ENCODE results near the gene TFAP2E.
"Not testable (repeated sequence)": the region's sequence is repeated elsewhere in the genome, so short reads cannot be mapped to it uniquely, and the experiment has no call there.

TFAP2E gene

GRCh38 chr1:35574655-35575415 lies 1.7 kb downstream of the TFAP2E start:
- DNase-seq: no peak

- no peak for DNase-seq
Measured at GRCh38 chr1:35575416-35575958, 2.4 kb downstream of the TFAP2E start.

- no peak for DNase-seq
Measured at GRCh38 chr1:35576061-35576765, 3.1 kb downstream of the TFAP2E start.

GRCh38 chr1:35576766-35577070 lies 3.6 kb downstream of the TFAP2E start:
- DNase-seq: not testable (repeated sequence)

- DNase-seq: peak; percentile 69
Measured at GRCh38 chr1:35577071-35577998, 4.2 kb downstream of the TFAP2E start.

- no peak for DNase-seq
Measured at GRCh38 chr1:35580949-35581388, 7.9 kb downstream of the TFAP2E start.

GRCh38 chr1:35581621-35582020 lies 8.5 kb downstream of the TFAP2E start:
- not testable (repeated sequence) for DNase-seq

- DNase-seq: no peak
Measured at GRCh38 chr1:35585281-35585680, 12.2 kb downstream of the TFAP2E start.

GRCh38 chr1:35585805-35586204 lies 12.7 kb downstream of the TFAP2E start:
- not testable (repeated sequence) for DNase-seq

GRCh38 chr1:35586808-35587207 lies 13.7 kb downstream of the TFAP2E start:
- no peak for DNase-seq

- DNase-seq: no peak
Measured at GRCh38 chr1:35587736-35588135, 14.6 kb downstream of the TFAP2E start.

GRCh38 chr1:35588197-35588910 lies 15.2 kb downstream of the TFAP2E start:
- DNase-seq: no peak

GRCh38 chr1:35589516-35590427 lies 16.7 kb downstream of the TFAP2E start:
- DNase-seq: no peak

- no peak for DNase-seq
Measured at GRCh38 chr1:35590476-35591040, 17.4 kb downstream of the TFAP2E start.

- no peak for DNase-seq
Measured at GRCh38 chr1:35591211-35591610, 18.1 kb downstream of the TFAP2E start.

- no peak for DNase-seq
Measured at GRCh38 chr1:35592991-35593769, 20.1 kb downstream of the TFAP2E start.

GRCh38 chr1:35594005-35594760 lies 21.1 kb downstream of the TFAP2E start:
- DNase-seq: no peak

GRCh38 chr1:35595684-35596083 lies 22.6 kb downstream of the TFAP2E start:
- DNase-seq: no peak

- DNase-seq: no peak
Measured at GRCh38 chr1:35597870-35598269, 24.8 kb downstream of the TFAP2E start.
